ENCODE results near the gene SGMS1. TPM values are rescaled to one million over a fixed set of nuclear protein-coding genes. Genes with fewer than 3 reads are reported as not detected.

The SGMS1 gene
- total RNA-seq, 1 donor: 68.0 TPM

GRCh38 chr10:50526185-50526584 lies 97.6 kb downstream of the SGMS1 start:
- no peaks in the 10 kb centered on the region for H3K9me3 ChIP-seq (ENCODE audit: low read depth, low read length)
- H2AFZ ChIP-seq (ENCODE audit: low read length): no peak overlapping the region
- H3K27ac ChIP-seq (ENCODE audit: low read depth, low read length): no peak overlapping the region
- H3K4me3 ChIP-seq (ENCODE audit: insufficient read depth, low read length): no peak overlapping the region
- H3K36me3 ChIP-seq (ENCODE audit: insufficient read depth, low read length): no peaks in the 10 kb centered on the region
- no peak for TF ChIP-seq CTCF (IDR thresholded peaks at IDR 0.05; ENCODE audit: extremely low read depth, low read depth, low read length)
- H3K27me3 ChIP-seq (ENCODE audit: insufficient read depth, low read length): no peaks in the 10 kb centered on the region
- DNase-seq (ENCODE audit: insufficient read length, low spot score, missing footprints): no peak
- H4K20me1 ChIP-seq (ENCODE audit: insufficient read depth, low read length): no peaks in the 10 kb centered on the region
- no peaks in the 10 kb centered on the region for H3K79me2 ChIP-seq (ENCODE audit: insufficient read depth, low read length)
- H3K4me1 ChIP-seq (ENCODE audit: insufficient read depth, low read length): no peaks in the 10 kb centered on the region
- no peak overlapping the region for H3K4me2 ChIP-seq (ENCODE audit: insufficient read depth, low read length)

- Histone ChIP-seq H3K27me3 (ENCODE audit: insufficient read depth, low read length) (no peaks in the 10 kb centered on the region), H4K20me1 (ENCODE audit: insufficient read depth, low read length) (no peaks in the 10 kb centered on the region), H3K4me2 (ENCODE audit: insufficient read depth, low read length) (no peak overlapping the region), H3K9me3 (ENCODE audit: low read depth, low read length) (no peaks in the 10 kb centered on the region), H3K4me1 (ENCODE audit: insufficient read depth, low read length) (no peaks in the 10 kb centered on the region), H3K36me3 (ENCODE audit: insufficient read depth, low read length) (no peaks in the 10 kb centered on the region), H3K79me2 (ENCODE audit: insufficient read depth, low read length) (no peaks in the 10 kb centered on the region), H2AFZ (ENCODE audit: low read length) (no peak overlapping the region), H3K27ac (ENCODE audit: low read depth, low read length) (no peak overlapping the region), H3K4me3 (ENCODE audit: insufficient read depth, low read length) (no peak overlapping the region)
- DNase-seq (ENCODE audit: insufficient read length, low spot score, missing footprints): no peak
- TF ChIP-seq CTCF (IDR thresholded peaks at IDR 0.05; ENCODE audit: extremely low read depth, low read depth, low read length): no peak
Measured at GRCh38 chr10:50523357-50523756, 100.4 kb downstream of the SGMS1 start.

GRCh38 chr10:50522908-50523307 lies 100.8 kb downstream of the SGMS1 start:
- no peaks in the 10 kb centered on the region for H3K9me3 ChIP-seq (ENCODE audit: low read depth, low read length)
- H3K36me3 ChIP-seq (ENCODE audit: insufficient read depth, low read length): no peaks in the 10 kb centered on the region
- no peaks in the 10 kb centered on the region for H3K27me3 ChIP-seq (ENCODE audit: insufficient read depth, low read length)
- no peak overlapping the region for H3K4me2 ChIP-seq (ENCODE audit: insufficient read depth, low read length)
- H2AFZ ChIP-seq (ENCODE audit: low read length): no peak overlapping the region
- H3K4me3 ChIP-seq (ENCODE audit: insufficient read depth, low read length): no peak overlapping the region
- no peak for TF ChIP-seq CTCF (IDR thresholded peaks at IDR 0.05; ENCODE audit: extremely low read depth, low read depth, low read length)
- H3K27ac ChIP-seq (ENCODE audit: low read depth, low read length): no peak overlapping the region
- DNase-seq (ENCODE audit: insufficient read length, low spot score, missing footprints): no peak
- H3K79me2 ChIP-seq (ENCODE audit: insufficient read depth, low read length): no peaks in the 10 kb centered on the region
- no peaks in the 10 kb centered on the region for H4K20me1 ChIP-seq (ENCODE audit: insufficient read depth, low read length)
- no peaks in the 10 kb centered on the region for H3K4me1 ChIP-seq (ENCODE audit: insufficient read depth, low read length)

- Histone ChIP-seq H3K27me3 (ENCODE audit: insufficient read depth, low read length) (no peaks in the 10 kb centered on the region), H2AFZ (ENCODE audit: low read length) (no peak overlapping the region), H3K4me2 (ENCODE audit: insufficient read depth, low read length) (no peak overlapping the region), H3K4me3 (ENCODE audit: insufficient read depth, low read length) (no peak overlapping the region), H3K4me1 (ENCODE audit: insufficient read depth, low read length) (peaks cover under 1% of the 10 kb centered on the region), H3K27ac (ENCODE audit: low read depth, low read length) (no peak overlapping the region), H3K9me3 (ENCODE audit: low read depth, low read length) (no peaks in the 10 kb centered on the region), H4K20me1 (ENCODE audit: insufficient read depth, low read length) (no peaks in the 10 kb centered on the region), H3K79me2 (ENCODE audit: insufficient read depth, low read length) (no peaks in the 10 kb centered on the region), H3K36me3 (ENCODE audit: insufficient read depth, low read length) (no peaks in the 10 kb centered on the region)
- TF ChIP-seq CTCF (IDR thresholded peaks at IDR 0.05; ENCODE audit: extremely low read depth, low read depth, low read length): no peak
- DNase-seq (ENCODE audit: insufficient read length, low spot score, missing footprints): no peak
Measured at GRCh38 chr10:50520115-50520514, 103.6 kb downstream of the SGMS1 start.
